Lower lobe of right lung (tissue), 2 donors: Measurements from ENCODE around the gene C2orf49. TPM values are rescaled to one million over a fixed set of nuclear protein-coding genes. Genes with fewer than 3 reads are reported as not detected.
A peak's percentile ranks its signal among the peaks of the same experiment; 100 is the strongest.

Source experiments
- ATAC-seq, 2 donors: fragments of 200-7000 bp; cut with Tn5 transposase; one replicate each; pipeline ENCODE4 v1.9.1; 2020 to 2022; ENCODE audit warnings: mild to moderate bottlenecking in 2 of 2, moderate library complexity in 2 of 2
- DNase-seq: peaks from one replicate; pipeline ENCODE4 v3.0.0-alpha.2; 2020
- H3K27ac ChIP-seq: fragments of 200-600 bp; one replicate; pipeline ENCODE4 v1.8.0; 2022
- H3K27me3 ChIP-seq: fragments of 200-600 bp; one replicate; pipeline ENCODE4 v1.8.0; 2022; ENCODE audit warnings: low read depth
- H3K36me3 ChIP-seq: fragments of 200-600 bp; one replicate; pipeline ENCODE4 v1.8.0; 2022; ENCODE audit warnings: mild to moderate bottlenecking
- H3K4me1 ChIP-seq: fragments of 200-600 bp; one replicate; pipeline ENCODE4 v1.8.0; 2022
- H3K4me3 ChIP-seq: fragments of 200-600 bp; one replicate; pipeline ENCODE4 v1.8.0; 2022; ENCODE audit warnings: mild to moderate bottlenecking
- H3K9me3 ChIP-seq: fragments of 200-600 bp; one replicate; pipeline ENCODE4 v1.8.0; 2022
- CTCF ChIP-seq: fragments of 200-600 bp; IDR thresholded peaks from one replicate; pipeline ENCODE4 v1.8.0; 2022; ENCODE audit warnings: antibody characterized with exemption, mild to moderate bottlenecking
- intact Hi-C: fragments of 100-400 bp; cut with DNase I; formaldehyde crosslinking; loops from one replicate; pipeline ENCODE4 v1.11.0; 2022
- total RNA-seq: library from RNA; stranded (reverse); fragmentation: NEBNext Ultra II Directional; extraction: Animal tissue kit (Norgen Biotek cat#: 25700); gene quantifications from one replicate; pipeline ENCODE4 v1.2.1, GENCODE V29; 2021
- donor health status: DM: no; HTN: yes; CAD: no; lungs with severe emphysema.

Gene C2orf49
- total RNA-seq, 1 donor from 2014 or later = 18.3 TPM

GRCh38 chr2:105320651-105321215 lies 16.6 kb upstream of the C2orf49 start:
- ATAC-seq = peak; percentile 31 to 67
- Histone ChIP-seq H3K27me3 (no peaks in the 10 kb centered on the region), H3K4me3 (no peak overlapping the region), H3K4me1 (no peaks in the 10 kb centered on the region), H3K27ac (no peak overlapping the region), H3K9me3 (no peaks in the 10 kb centered on the region), H3K36me3 (no peaks in the 10 kb centered on the region)
- intact Hi-C loops = no loop called here
- no peak for TF ChIP-seq CTCF
- DNase-seq = no peak

- Histone ChIP-seq H3K4me3 (no peak overlapping the region), H3K36me3 (no peaks in the 10 kb centered on the region), H3K4me1 (no peaks in the 10 kb centered on the region), H3K27me3 (no peaks in the 10 kb centered on the region), H3K9me3 (no peaks in the 10 kb centered on the region), H3K27ac (no peak overlapping the region)
- TF ChIP-seq CTCF = no peak
- no peak for DNase-seq
- intact Hi-C loops = no loop called here
- no peak for ATAC-seq
These were observed 15.3 kb upstream of the C2orf49 start for GRCh38 chr2:105321875-105322646.

- DNase-seq (no peak), ATAC-seq (no peak)
- no peak overlapping the region for H3K4me3 ChIP-seq
- no peaks in the 10 kb centered on the region for H3K9me3 ChIP-seq
- peaks cover 6% of the 10 kb centered on the region for H3K4me1 ChIP-seq
- intact Hi-C loops = no loop called here
- TF ChIP-seq CTCF = no peak
- no peak overlapping the region for H3K27ac ChIP-seq
- no peaks in the 10 kb centered on the region for H3K36me3 ChIP-seq
- H3K27me3 ChIP-seq = no peaks in the 10 kb centered on the region
These were observed 14.2 kb upstream of the C2orf49 start for GRCh38 chr2:105323111-105323510.

- Histone ChIP-seq H3K27me3 (no peaks in the 10 kb centered on the region), H3K4me3 (no peak overlapping the region), H3K9me3 (no peaks in the 10 kb centered on the region), H3K4me1 (peaks cover 12% of the 10 kb centered on the region), H3K27ac (no peak overlapping the region), H3K36me3 (no peaks in the 10 kb centered on the region)
- ATAC-seq = no peak
- no peak for DNase-seq
- intact Hi-C loops = no loop called here
- TF ChIP-seq CTCF = no peak
These were observed 13.2 kb upstream of the C2orf49 start for GRCh38 chr2:105324101-105324500.

- Histone ChIP-seq H3K36me3 (no peaks in the 10 kb centered on the region), H3K4me3 (no peak overlapping the region), H3K27ac (no peak overlapping the region), H3K9me3 (no peaks in the 10 kb centered on the region), H3K27me3 (no peaks in the 10 kb centered on the region), H3K4me1 (peaks cover 12% of the 10 kb centered on the region)
- no peak for ATAC-seq
- TF ChIP-seq CTCF = no peak
- intact Hi-C loops = no loop called here
- DNase-seq = no peak
These were observed 12.6 kb upstream of the C2orf49 start for GRCh38 chr2:105324732-105325131.
